SU-DHL-6 (cell line): ENCODE measurements around the gene SMOC2.

Experiments used
- H2AFZ ChIP-seq: fragments of 200-600 bp; sonication (generic); 2 replicates; pipeline ENCODE4 v1.6.1; 2014; ENCODE audit warnings: low read depth, mild to moderate bottlenecking, moderate library complexity, mixed read lengths, antibody characterized with exemption, low read length; ENCODE audit not compliant: severe bottlenecking
- H3F3A ChIP-seq: fragments of 200-600 bp; shearing (Covaris generic); 2 replicates; pipeline ENCODE4 v1.6.0; 2016; ENCODE audit warnings: antibody characterized with exemption, mild to moderate bottlenecking; ENCODE audit not compliant: insufficient read depth
- H3K27ac ChIP-seq: fragments of 200-600 bp; sonication (generic); 2 replicates; pipeline ENCODE4 v1.5.1; 2016; ENCODE audit warnings: low read depth, mild to moderate bottlenecking, low read length, moderate library complexity, mixed read lengths
- H3K27me3 ChIP-seq: fragments of 200-600 bp; sonication (generic), shearing (Covaris generic); 2 replicates; pipeline ENCODE4 v1.6.0; 2014; ENCODE audit warnings: mild to moderate bottlenecking, low read length
- H3K36me3 ChIP-seq: fragments of 200-600 bp; sonication (generic); 2 replicates; pipeline ENCODE4 v1.6.1; 2014; ENCODE audit warnings: mild to moderate bottlenecking, low read length, mixed read lengths
- H3K4me2 ChIP-seq: fragments of 300-600, 200-600 bp; shearing (Covaris generic), sonication (generic); 2 replicates; pipeline ENCODE4 v1.6.0; 2014; ENCODE audit warnings: low read length, low read depth, mild to moderate bottlenecking; ENCODE audit not compliant: poor library complexity, severe bottlenecking
- H3K4me3 ChIP-seq: fragments of 200-600 bp; sonication (generic); 2 replicates; pipeline ENCODE4 v1.5.1; 2014; ENCODE audit warnings: antibody characterized with exemption, low read length, mild to moderate bottlenecking, mixed read lengths; ENCODE audit not compliant: insufficient read depth, poor library complexity, severe bottlenecking
- H3K79me2 ChIP-seq: fragments of 200-600 bp; sonication (generic); 2 replicates; pipeline ENCODE4 v1.6.1; 2014; ENCODE audit warnings: mild to moderate bottlenecking, low read length, moderate library complexity; ENCODE audit not compliant: insufficient read depth
- H3K9ac ChIP-seq: fragments of 200-600 bp; sonication (generic); 2 replicates; pipeline ENCODE4 v1.7.0; 2014; ENCODE audit warnings: mild to moderate bottlenecking, low read length
- H3K9me2 ChIP-seq: fragments of 200-600 bp; sonication (generic); replicated peaks from 2 replicates; pipeline ENCODE4 v1.6.1; 2014; ENCODE audit warnings: low read length; ENCODE audit not compliant: insufficient read depth
- H3K9me3 ChIP-seq: fragments of 200-600 bp; sonication (generic); 2 replicates; pipeline ENCODE4 v1.6.1; 2014; ENCODE audit warnings: low read length, mixed read lengths; ENCODE audit not compliant: insufficient read depth
- H4K20me1 ChIP-seq: fragments of 200-600 bp; sonication (generic); 2 replicates; pipeline ENCODE4 v1.6.1; 2014; ENCODE audit warnings: low read depth, mild to moderate bottlenecking, antibody characterized with exemption, low read length, moderate library complexity, mixed read lengths
- EZH2phosphoT487 ChIP-seq: fragments of 200-600 bp; sonication (generic), shearing (Covaris generic); conservative IDR thresholded peaks from 2 replicates; pipeline ENCODE4 v1.6.1; 2018; ENCODE audit warnings: mild to moderate bottlenecking, antibody characterized with exemption, low read length, moderate library complexity, mixed read lengths
- TF ChIP-seq, protein P1 (sequence below): fragments of 200-600 bp; sonication (generic); IDR thresholded peaks from one replicate; pipeline ENCODE4 v1.5.1; 2017; ENCODE audit warnings: antibody characterized with exemption, mild to moderate bottlenecking, low read length, moderate library complexity; ENCODE audit not compliant: insufficient read depth, poor library complexity, severe bottlenecking

Gene SMOC2

DNA sequence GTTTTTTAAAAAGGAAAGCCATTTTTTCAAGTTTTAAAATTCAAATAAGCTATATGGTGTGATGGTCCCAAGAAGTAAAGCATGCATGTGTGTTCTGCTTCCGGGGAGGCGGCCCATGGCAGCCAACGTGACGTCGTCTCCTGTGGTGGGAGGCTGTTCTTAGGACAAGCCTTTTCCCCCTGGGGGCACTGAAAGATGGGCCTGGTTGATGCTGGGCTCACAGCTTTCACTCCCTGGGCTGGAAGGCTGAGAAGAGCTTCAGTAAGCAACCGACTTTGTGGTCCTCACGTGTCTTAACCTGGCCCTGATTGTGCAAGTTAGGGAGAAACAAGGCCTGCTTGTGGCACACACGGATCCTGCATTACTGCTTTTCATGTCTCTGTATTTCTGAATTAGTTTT, 84.1 kb downstream of the SMOC2 start:
- no peaks in the 10 kb centered on the region for H3F3A ChIP-seq

DNA sequence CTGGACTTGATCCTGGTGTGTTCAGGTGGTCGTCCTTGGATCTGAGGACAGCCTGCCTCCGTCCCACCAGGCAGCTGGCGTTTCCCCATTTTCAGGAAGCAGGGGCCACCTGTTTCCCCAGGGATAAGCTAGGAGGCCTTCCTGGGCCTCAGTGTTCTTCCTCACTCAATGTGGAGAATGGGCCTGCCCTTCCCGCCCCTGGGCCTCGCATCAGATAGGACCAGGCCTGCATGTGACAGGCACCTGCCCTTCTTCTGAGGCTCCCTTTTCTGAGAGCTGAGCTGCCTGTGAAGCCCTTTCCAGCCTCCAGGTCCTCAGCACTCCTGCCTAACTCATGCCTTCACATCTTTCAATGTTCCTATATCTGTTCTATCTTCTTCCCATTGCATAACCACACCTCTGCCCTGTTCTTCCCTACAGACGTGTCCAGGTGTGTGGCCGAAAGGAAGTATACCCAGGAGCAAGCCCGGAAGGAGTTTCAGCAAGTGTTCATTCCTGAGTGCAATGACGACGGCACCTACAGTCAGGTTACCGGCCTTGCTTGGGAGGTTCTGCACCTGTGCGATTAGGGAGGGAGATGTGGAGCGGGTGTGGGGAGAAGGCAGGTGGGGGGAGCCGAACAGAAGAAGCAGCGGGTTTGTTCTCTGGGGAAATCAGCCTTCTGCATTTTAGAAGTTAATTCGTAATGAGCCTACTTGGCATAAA, 85.1 kb downstream of the SMOC2 start:
- H3K4me3 ChIP-seq: no peak overlapping the region
- H3K27me3 ChIP-seq: no peaks in the 10 kb centered on the region
- H3K9me3 ChIP-seq: no peaks in the 10 kb centered on the region
- H3K9ac ChIP-seq: no peak overlapping the region
- H3K4me2 ChIP-seq: no peak overlapping the region
- H3K27ac ChIP-seq: no peak overlapping the region
- H4K20me1 ChIP-seq: no peaks in the 10 kb centered on the region
- no peaks in the 10 kb centered on the region for H3K36me3 ChIP-seq
- no peak for TF ChIP-seq EZH2phosphoT487
- TF ChIP-seq, protein P1, sequence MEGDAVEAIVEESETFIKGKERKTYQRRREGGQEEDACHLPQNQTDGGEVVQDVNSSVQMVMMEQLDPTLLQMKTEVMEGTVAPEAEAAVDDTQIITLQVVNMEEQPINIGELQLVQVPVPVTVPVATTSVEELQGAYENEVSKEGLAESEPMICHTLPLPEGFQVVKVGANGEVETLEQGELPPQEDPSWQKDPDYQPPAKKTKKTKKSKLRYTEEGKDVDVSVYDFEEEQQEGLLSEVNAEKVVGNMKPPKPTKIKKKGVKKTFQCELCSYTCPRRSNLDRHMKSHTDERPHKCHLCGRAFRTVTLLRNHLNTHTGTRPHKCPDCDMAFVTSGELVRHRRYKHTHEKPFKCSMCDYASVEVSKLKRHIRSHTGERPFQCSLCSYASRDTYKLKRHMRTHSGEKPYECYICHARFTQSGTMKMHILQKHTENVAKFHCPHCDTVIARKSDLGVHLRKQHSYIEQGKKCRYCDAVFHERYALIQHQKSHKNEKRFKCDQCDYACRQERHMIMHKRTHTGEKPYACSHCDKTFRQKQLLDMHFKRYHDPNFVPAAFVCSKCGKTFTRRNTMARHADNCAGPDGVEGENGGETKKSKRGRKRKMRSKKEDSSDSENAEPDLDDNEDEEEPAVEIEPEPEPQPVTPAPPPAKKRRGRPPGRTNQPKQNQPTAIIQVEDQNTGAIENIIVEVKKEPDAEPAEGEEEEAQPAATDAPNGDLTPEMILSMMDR: no peak
- no peaks in the 10 kb centered on the region for H3K79me2 ChIP-seq
- H2AFZ ChIP-seq: no peak overlapping the region
- no peaks in the 10 kb centered on the region for H3F3A ChIP-seq
- H3K9me2 ChIP-seq: no peaks in the 10 kb centered on the region

More for the DNA sequence above, 84.1 kb downstream of the SMOC2 start:
- Histone ChIP-seq H3K79me2 (no peaks in the 10 kb centered on the region), H4K20me1 (no peaks in the 10 kb centered on the region), H3K27me3 (no peaks in the 10 kb centered on the region), H3K9me3 (no peaks in the 10 kb centered on the region), H3K4me3 (no peak overlapping the region), H3K27ac (no peak overlapping the region), H3K4me2 (no peak overlapping the region), H2AFZ (no peak overlapping the region), H3K36me3 (no peaks in the 10 kb centered on the region), H3K9ac (no peak overlapping the region), H3K9me2 (no peaks in the 10 kb centered on the region)
- TF ChIP-seq EZH2phosphoT487: no peak
- TF ChIP-seq, protein P1: no peak

DNA sequence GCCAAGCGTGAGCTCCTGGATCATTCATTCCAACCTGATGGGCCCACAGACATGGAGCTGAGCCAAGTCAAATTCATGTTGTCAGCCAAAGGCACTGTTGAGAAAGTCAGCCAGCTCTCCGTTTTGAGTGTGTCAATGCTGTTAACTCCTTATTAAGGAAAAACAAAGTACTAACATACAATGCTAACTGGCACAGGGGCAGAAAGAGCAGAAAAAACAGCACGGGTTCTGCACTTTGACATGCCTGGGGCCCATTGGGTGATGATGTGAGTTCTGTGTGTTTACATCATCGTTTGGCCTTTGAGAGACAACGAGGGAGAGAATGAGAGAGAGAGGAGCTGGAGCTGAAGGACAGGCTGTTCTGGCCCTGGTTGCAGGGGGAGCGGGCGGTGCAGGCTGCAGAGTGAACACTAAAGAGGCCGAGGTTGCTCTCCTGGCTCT, 85.9 kb downstream of the SMOC2 start:
- H3K4me2 ChIP-seq: no peak overlapping the region
- H3F3A ChIP-seq: no peaks in the 10 kb centered on the region
- no peaks in the 10 kb centered on the region for H3K9me2 ChIP-seq
- H3K9me3 ChIP-seq: no peaks in the 10 kb centered on the region
- no peak overlapping the region for H3K4me3 ChIP-seq
- no peaks in the 10 kb centered on the region for H4K20me1 ChIP-seq
- H2AFZ ChIP-seq: no peak overlapping the region
- H3K9ac ChIP-seq: no peak overlapping the region
- H3K36me3 ChIP-seq: no peaks in the 10 kb centered on the region
- TF ChIP-seq, protein P1: no peak
- TF ChIP-seq EZH2phosphoT487: no peak
- H3K79me2 ChIP-seq: no peaks in the 10 kb centered on the region
- no peak overlapping the region for H3K27ac ChIP-seq
- no peaks in the 10 kb centered on the region for H3K27me3 ChIP-seq
